NCI-H2196 treated with DMSO at 0.1 percent for 48 hours (cell line): ENCODE results near the gene ZBTB38.

Source experiments
- DNase-seq: peaks from one replicate; lab custom pipeline; 2025; ENCODE audit not compliant: unreplicated experiment; lab: John Stamatoyannopoulos, UW

Gene ZBTB38

GRCh38 chr3:141362736-141363135, 5.6 kb upstream of the ZBTB38 start:
- DNase-seq, result no peak

GRCh38 chr3:141365201-141365600, 3.1 kb upstream of the ZBTB38 start:
- no peak for DNase-seq

DNA sequence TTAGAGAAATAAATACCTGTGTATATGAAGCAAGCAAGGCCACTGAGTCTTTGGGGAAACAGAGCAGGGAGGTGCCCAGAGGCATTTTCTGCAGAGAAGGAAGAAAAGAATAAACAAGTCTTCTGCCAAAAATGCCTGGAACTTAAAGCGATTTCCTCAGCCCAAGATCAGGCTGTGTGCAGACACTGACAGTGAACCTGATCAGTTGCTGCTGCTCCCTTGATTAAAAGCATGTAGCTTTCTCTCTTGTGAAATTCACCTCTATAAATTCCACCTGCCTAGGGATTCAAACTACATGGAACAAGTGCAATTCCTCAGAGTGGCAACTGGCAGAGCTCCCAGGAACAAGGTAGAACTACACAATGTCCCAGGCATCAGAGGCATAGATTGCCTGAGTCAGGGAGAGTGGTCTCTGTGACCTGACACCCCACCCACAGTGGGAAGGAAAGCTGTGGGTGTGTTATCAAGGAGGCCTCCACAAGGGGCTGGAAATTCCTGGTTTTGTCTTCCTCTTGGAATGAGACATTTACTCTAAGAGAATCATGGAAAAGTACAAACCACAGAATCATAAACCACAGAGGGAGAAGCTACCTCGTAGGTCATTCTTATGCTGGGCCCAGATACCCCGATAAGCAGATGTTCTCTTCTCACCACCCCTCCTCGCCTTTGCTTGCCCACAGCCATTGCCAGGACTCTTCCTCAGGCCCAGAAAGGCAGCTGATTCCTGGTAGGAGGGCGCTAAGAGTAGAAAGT, 1.8 kb upstream of the ZBTB38 start:
- no peak for DNase-seq

DNA sequence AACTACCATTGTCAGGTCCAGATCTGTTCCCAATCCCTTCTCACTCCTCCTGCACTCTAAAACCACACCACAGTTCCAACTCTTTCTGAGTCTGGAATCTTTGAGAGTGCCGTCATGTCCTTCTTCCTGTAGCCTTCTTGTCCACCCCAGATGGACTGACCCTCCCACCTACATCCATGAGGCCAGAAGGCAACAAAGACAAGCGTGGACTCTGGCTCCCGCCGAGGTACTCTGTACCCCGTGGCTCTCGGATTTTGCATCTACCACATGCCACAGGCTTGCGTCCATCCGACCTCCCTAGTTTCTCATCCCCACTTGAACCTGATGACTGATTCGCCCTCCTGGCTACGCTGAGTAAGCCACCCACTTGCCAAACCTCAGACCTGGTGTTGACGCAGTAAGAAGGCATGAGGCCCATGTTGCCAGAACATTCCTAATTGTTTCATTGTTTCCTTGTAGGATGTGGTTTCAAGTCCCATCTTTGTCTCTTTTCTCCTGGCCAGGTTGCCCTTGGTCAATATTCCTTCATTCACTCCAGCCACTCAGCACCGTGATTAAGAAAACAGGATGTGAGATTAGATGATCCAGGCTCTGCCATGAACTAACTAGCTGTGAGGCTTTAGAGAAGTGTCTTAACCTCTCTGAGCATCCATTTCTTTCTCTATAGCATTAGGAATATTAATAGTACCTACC, 1.1 kb upstream of the ZBTB38 start:
- DNase-seq, result no peak

GRCh38 chr3:141368925-141369794, 856 bp downstream of the ZBTB38 start:
- no peak for DNase-seq

DNA sequence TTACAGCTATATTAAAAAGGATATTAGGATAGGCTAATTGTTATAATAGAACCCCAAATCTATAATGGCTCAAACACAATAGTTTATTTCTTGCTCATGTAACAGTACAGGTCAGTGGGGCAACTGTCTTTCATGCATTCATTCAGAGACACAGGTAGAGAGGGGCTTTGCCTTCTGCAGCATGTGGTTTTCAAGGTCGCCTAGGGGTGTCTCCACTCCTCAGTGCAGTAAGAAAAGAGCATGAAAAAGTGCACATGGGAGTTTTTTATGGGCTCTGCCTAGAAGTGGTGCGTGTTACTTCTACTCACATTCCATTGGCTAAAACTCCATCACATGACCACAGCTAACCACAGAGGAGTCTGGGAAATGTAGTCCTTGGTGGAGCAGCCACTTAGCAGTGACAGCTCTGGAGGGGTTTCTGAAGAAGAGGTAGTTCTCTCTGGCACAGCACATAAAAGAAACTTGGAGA, 1.8 kb downstream of the ZBTB38 start:
- no peak for DNase-seq

GRCh38 chr3:141371882-141372281, 3.6 kb downstream of the ZBTB38 start:
- DNase-seq, result no peak

GRCh38 chr3:141372656-141373055, 4.4 kb downstream of the ZBTB38 start:
- DNase-seq, result no peak

GRCh38 chr3:141373232-141373631, 4.9 kb downstream of the ZBTB38 start:
- no peak for DNase-seq

GRCh38 chr3:141373768-141374526, 5.6 kb downstream of the ZBTB38 start:
- no peak for DNase-seq

DNA sequence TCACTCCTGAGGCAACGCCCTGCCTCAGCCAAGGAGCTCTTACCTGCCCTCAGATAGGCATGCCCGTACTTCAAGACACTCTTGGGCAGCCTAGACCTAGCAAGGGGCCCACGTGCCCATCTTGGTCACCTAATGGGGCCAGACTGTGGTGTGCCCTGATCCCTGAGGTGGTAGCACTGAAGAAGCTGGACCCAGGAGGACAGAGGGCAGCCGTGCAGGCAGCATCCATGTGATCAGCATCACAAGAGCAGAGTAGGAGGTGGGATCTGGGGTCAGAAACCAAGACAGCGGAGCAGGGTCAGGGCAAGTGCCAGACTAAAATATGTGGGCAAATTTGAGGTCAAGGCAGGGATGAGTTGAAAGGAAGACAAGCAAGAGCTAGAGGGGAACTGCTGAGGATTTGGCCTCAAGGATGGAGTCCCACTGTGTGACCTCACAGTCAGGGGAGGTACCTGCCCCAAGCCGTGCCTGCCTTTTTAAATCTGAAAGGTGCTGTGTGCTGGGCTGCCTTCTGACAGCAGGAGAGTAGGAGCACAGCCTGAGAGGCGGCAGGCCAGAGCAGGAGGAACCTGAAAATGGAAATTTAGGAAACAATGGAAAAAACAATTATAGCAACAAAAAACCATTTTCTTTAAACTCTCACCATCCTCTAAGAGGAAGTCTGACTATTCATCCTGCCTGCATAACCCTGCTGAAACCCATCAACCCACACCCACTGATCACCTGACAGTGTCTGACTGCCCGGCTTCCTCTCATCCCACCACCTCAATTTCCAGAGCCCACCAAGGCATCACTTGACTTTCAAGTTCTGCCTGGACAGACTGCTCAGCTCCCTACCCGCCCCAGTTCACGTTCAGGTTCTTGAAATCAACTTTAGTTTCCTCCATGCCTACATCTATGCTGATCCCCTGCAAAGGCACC, 7.3 kb downstream of the ZBTB38 start:
- DNase-seq, result no peak

DNA sequence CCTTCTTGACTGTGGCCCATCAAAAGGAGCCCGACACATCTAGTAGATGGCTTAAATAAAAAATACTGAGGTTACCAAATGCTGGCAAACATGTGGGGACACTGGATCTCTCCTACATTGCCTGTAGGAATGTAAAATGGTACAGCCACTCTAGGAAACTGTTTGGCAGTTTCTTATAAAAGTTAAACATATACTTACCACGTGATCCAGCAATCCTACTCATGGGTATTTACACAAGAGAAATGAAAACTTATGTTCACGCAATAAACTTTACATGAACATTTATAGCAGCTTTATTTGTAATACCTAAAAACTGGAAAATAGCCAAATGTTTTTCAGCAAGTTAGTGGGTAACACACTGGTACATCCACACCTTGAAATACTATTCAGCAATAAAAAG, 9.1 kb downstream of the ZBTB38 start:
- no peak for DNase-seq

- DNase-seq, result no peak
Measured at GRCh38 chr3:141378556-141378955, 10.3 kb downstream of the ZBTB38 start.

DNA sequence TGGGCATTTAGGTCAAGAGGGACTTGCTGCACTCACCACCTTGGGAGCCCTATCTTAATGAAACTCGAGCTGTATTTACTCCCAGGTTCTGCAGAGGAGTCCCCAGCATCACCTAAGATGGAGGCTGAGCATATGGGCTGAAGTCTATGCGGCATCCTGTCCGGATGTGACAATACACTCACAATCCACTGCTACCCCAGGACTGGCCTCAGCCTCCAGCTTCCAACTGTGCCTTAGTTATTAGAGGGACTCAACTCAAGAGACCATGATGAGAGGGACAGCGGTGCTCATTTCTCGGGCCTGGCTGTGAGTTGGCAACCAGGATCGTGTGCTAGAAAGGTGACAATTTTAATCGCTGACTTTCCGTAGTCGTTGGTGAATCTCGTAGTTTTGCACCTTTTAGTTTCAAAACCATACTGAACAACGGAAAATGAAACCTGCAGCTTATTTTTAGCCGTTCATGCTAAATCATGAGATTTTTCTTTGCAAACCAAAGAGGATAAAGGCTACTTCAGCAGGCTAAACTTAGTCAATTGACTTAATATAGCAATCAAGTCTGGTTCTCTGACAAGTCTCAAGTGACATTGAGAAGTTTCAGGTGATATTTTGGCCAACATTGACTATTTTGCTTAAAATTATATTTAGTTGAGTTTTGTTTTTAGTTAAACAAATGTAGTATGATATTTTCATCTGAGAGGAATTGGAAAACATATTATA, 11.1 kb downstream of the ZBTB38 start:
- no peak for DNase-seq

GRCh38 chr3:141380279-141380678, 12.0 kb downstream of the ZBTB38 start:
- DNase-seq, result no peak

DNA sequence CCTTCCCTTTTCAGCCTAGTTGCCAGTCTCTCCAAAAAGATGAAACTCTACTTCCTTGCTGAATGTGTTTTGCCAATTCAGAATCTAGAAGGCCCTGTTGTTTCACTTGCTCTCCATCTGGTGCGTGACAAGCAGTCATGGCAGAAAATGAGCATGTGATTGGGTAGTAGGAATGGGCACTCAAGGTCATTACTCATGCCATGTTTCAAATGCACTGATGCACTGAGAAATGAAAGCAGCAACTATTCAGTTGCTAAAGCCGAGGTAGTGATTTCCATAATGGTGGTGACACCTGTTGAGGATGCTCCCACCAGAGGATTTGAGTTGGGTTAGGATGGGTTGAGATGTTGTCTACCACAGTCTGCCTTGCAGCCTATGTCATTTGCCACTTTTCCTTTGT, 12.7 kb downstream of the ZBTB38 start:
- DNase-seq, result no peak

- no peak for DNase-seq
Measured at GRCh38 chr3:141382571-141382970, 14.3 kb downstream of the ZBTB38 start.

GRCh38 chr3:141383555-141384129, 15.3 kb downstream of the ZBTB38 start:
- no peak for DNase-seq

DNA sequence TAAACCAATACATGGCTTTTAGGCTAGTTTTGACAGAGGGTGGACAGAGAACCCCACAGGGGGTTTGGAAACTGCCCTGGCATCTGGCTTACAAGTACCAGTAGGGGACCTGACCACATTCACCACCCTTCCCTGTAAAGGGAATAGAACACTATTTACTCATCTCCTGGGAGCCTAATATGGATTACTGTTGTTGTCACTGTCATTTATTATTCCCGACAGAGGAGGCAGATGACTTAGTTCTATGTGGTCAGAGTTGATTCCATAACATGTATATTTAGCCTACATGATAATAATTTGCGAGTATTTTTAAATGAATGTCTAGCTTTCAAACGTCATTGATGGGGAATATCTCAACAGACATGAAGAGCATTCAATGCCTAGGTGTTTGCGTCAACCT, 15.9 kb downstream of the ZBTB38 start:
- DNase-seq, result no peak
